HEK293 (cell line): ENCODE results near the gene TAGLN2.

Experiments
- CTCF ChIP-seq: fragments of 450-650 bp; formaldehyde crosslinking; IDR thresholded peaks from 2 replicates; pipeline ENCODE4 v1.5.1; 2016; ENCODE audit warnings: missing biosample characterization, missing genetic modification characterization
- EGR2 ChIP-seq: fragments of 450-650 bp; formaldehyde crosslinking; IDR thresholded peaks from 2 replicates; pipeline ENCODE4 v1.5.1; 2016; ENCODE audit warnings: low read depth, missing biosample characterization, missing genetic modification characterization
- ZNF121 ChIP-seq: fragments of 450-650 bp; formaldehyde crosslinking; IDR thresholded peaks from 2 replicates; pipeline ENCODE4 v1.5.1; 2016; ENCODE audit warnings: missing biosample characterization, missing genetic modification characterization
- ZNF239 ChIP-seq: fragments of 450-650 bp; formaldehyde crosslinking; IDR thresholded peaks from 2 replicates; pipeline ENCODE4 v1.5.1; 2016; ENCODE audit warnings: missing biosample characterization, missing genetic modification characterization
- ZNF404 ChIP-seq: fragments of 450-650 bp; formaldehyde crosslinking; IDR thresholded peaks from 2 replicates; pipeline ENCODE4 v1.5.1; 2017; ENCODE audit warnings: missing biosample characterization, missing genetic modification characterization
- ZSCAN23 ChIP-seq: fragments of 450-650 bp; formaldehyde crosslinking; IDR thresholded peaks from 2 replicates; pipeline ENCODE4 v1.5.1; 2016; ENCODE audit warnings: missing biosample characterization, missing genetic modification characterization

GRCh38 chr1:159927211-159927848, 2.0 kb upstream of the TAGLN2 start:
- TF ChIP-seq EGR2 (tag by site-specific recombination) (no peak), CTCF (tag by site-specific recombination) (no peak), ZNF404 (tag by site-specific recombination) (no peak), ZNF121 (tag by site-specific recombination) (no peak), ZNF239 (tag by site-specific recombination) (no peak), ZSCAN23 (no peak)
